Endothelial cell of umbilical vein (primary cell): ENCODE measurements around the gene LRP1B. TPM values are rescaled to one million over a fixed set of nuclear protein-coding genes. Genes with fewer than 3 reads are reported as not detected.

Source experiments
- BruUV-seq: library from RNA; stranded (reverse); fragments of 400-500 nt; replicated peaks from 2 replicates; lab custom pipeline; 2021; lab: Mats Ljungman, UMichigan
- CTCF ChIA-PET: fragments of 300-600, 350-600 bp; sonication (Branson Sonifier 250); formaldehyde crosslinking; loops from one replicate; lab custom pipeline; 2021; ENCODE audit warnings: antibody characterized with exemption, inconsistent platforms; lab: Charles Lee
- POLR2A ChIA-PET: fragments of 300-600, 350-600 bp; sonication (Branson Sonifier 250); formaldehyde crosslinking; loops from one replicate; lab custom pipeline; 2021; ENCODE audit warnings: antibody characterized with exemption, inconsistent platforms; lab: Charles Lee
- DNase-seq: peaks from one replicate; pipeline ENCODE4 v3.0.0-alpha.2; 2011; ENCODE audit warnings: low read depth, low spot score
- FAIRE-seq: peaks from 2 replicates; lab custom pipeline; 2011; peaks lifted over from hg19 to GRCh38; lab: Jason Lieb, UNC
- H2AFZ ChIP-seq: 2 replicates; pipeline ENCODE4 v1.6.0; 2012; ENCODE audit warnings: low read depth, low read length, control low read depth, inconsistent platforms
- H3K27ac ChIP-seq: 2 replicates; pipeline ENCODE4 v1.5.1; 2011; ENCODE audit warnings: low read depth, mild to moderate bottlenecking, control low read depth, low read length, moderate library complexity; ENCODE audit not compliant: insufficient read depth
- H3K27me3 ChIP-seq, 2 experiments: 2 replicates each; pipeline versions ENCODE4 v1.6.0 to v1.6.1; 2011; ENCODE audit warnings: low read length in 2 of 2, mixed read lengths in 1 of 2; ENCODE audit not compliant: control insufficient read depth in 2 of 2, insufficient read depth in 2 of 2
- H3K36me3 ChIP-seq, 2 experiments: 2 replicates in 1 of 2; 3 replicates in 1 of 2; pipeline ENCODE4 v1.5.1; 2011; ENCODE audit warnings: low read length in 2 of 2, mild to moderate bottlenecking in 1 of 2, moderate library complexity in 1 of 2; ENCODE audit not compliant: control insufficient read depth in 2 of 2, insufficient read depth in 2 of 2; ENCODE audit errors: extremely low read depth in 1 of 2
- H3K4me1 ChIP-seq: 3 replicates; pipeline ENCODE4 v1.5.1; 2011; ENCODE audit warnings: mild to moderate bottlenecking, low read length; ENCODE audit not compliant: control insufficient read depth, insufficient read depth; ENCODE audit errors: extremely low read depth
- H3K4me2 ChIP-seq: 2 replicates; pipeline ENCODE4 v1.6.1; 2011; ENCODE audit warnings: low read length, control low read depth, mixed read lengths; ENCODE audit not compliant: insufficient read depth
- H3K4me3 ChIP-seq, 3 experiments: fragments of 200-600 bp in 1 of 3; sonication (generic), shearing (Covaris generic) in 1 of 3; replicated peaks in 1 of 3; 2 replicates each; pipeline ENCODE4 v1.5.1; 2011 to 2016; ENCODE audit warnings: control low read depth in 3 of 3, low read length in 3 of 3, mild to moderate bottlenecking in 2 of 3, inconsistent platforms in 1 of 3, low read depth in 1 of 3, moderate library complexity in 1 of 3; ENCODE audit not compliant: insufficient read depth in 1 of 3
- H3K79me2 ChIP-seq: 2 replicates; pipeline ENCODE4 v1.6.0; 2012; ENCODE audit warnings: low read length, inconsistent platforms; ENCODE audit not compliant: control insufficient read depth, insufficient read depth
- H3K9ac ChIP-seq: replicated peaks from 2 replicates; pipeline ENCODE3; 2011; ENCODE audit warnings: low read length, control low read depth; ENCODE audit not compliant: insufficient read depth; ENCODE audit errors: extremely low read depth
- H3K9me1 ChIP-seq: replicated peaks from 3 replicates; pipeline ENCODE4 v1.6.0; 2011; ENCODE audit warnings: mild to moderate bottlenecking, low read length; ENCODE audit not compliant: control insufficient read depth, insufficient read depth; ENCODE audit errors: extremely low read depth
- H3K9me3 ChIP-seq: replicated peaks from 2 replicates; pipeline ENCODE4 v1.5.1; 2012; ENCODE audit warnings: low read length, inconsistent platforms; ENCODE audit not compliant: control insufficient read depth, insufficient read depth
- H4K20me1 ChIP-seq: replicated peaks from 2 replicates; pipeline ENCODE3; 2011; ENCODE audit warnings: mild to moderate bottlenecking, low read length; ENCODE audit not compliant: control insufficient read depth, insufficient read depth; ENCODE audit errors: extremely low read depth
- EZH2 ChIP-seq: IDR thresholded peaks from 2 replicates; pipeline ENCODE4 v1.6.1; 2012; ENCODE audit warnings: borderline replicate concordance, low read depth, mild to moderate bottlenecking, moderate library complexity, low read length, inconsistent platforms; ENCODE audit not compliant: severe bottlenecking
- FOS ChIP-seq: IDR thresholded peaks from 2 replicates; pipeline ENCODE4 v1.6.1; 2011; ENCODE audit warnings: mild to moderate bottlenecking, low read length, moderate library complexity, borderline replicate concordance; ENCODE audit not compliant: insufficient read depth
- GATA2 ChIP-seq: IDR thresholded peaks from 2 replicates; pipeline ENCODE4 v1.7.0; 2011; ENCODE audit warnings: low read depth, mild to moderate bottlenecking, moderate library complexity, mixed read lengths, low read length; ENCODE audit not compliant: insufficient read length, insufficient read depth
- JUN ChIP-seq: IDR thresholded peaks from 2 replicates; pipeline ENCODE4 v1.6.1; 2011; ENCODE audit warnings: borderline replicate concordance, low read depth; ENCODE audit not compliant: insufficient read length, insufficient read depth
- MAX ChIP-seq: IDR thresholded peaks from 2 replicates; pipeline ENCODE4 v1.6.1; 2011; ENCODE audit not compliant: insufficient read depth, insufficient read length
- MYC ChIP-seq: IDR thresholded peaks from one replicate; pipeline ENCODE4 v1.6.1; 2011; ENCODE audit warnings: mild to moderate bottlenecking, low read depth, low read length
- POLR2A ChIP-seq: IDR thresholded peaks from 2 replicates; pipeline ENCODE4 v1.6.1; 2012; ENCODE audit warnings: low read depth, mild to moderate bottlenecking, control low read depth, low read length
- POLR2AphosphoS5 ChIP-seq: IDR thresholded peaks from 2 replicates; pipeline ENCODE4 v1.6.1; 2012; ENCODE audit warnings: low read depth, mild to moderate bottlenecking, control low read depth, low read length, moderate library complexity; ENCODE audit not compliant: insufficient read depth
- dilution Hi-C: fragments of 300-500 bp; cut with MboI; formaldehyde crosslinking; loops from one replicate; pipeline ENCODE4 v1.15.0; 2019; ENCODE audit warnings: low sequenced_read_pairs; ENCODE audit not compliant: extremely low pct_ligation_motif_present
- intact Hi-C: fragments of 100-400 bp; cut with micrococcal nuclease; formaldehyde crosslinking; loops from one replicate; pipeline ENCODE4 v1.10.0; 2022
- polyA plus RNA-seq, 4 experiments: library from polyadenylated mRNA; depleted of rRNA in 3 of 4; stranded (reverse) in 3 of 4; unstranded in 1 of 4; fragments of >200 nt; gene quantifications; 2 replicates each; pipeline versions ENCODE4 v1.2.1 to v1.2.3, GENCODE V29; 2011 to 2012; ENCODE audit warnings: missing spikeins in 1 of 4
- total RNA-seq: library from RNA; stranded (reverse); gene quantifications from 2 replicates; pipeline ENCODE4 v1.2.3, GENCODE V29; 2021
- TF ChIP-seq, protein P1 (sequence below), 2 donors: IDR thresholded peaks; 1 replicate in 1 of 2; 2 replicates in 1 of 2; pipeline ENCODE4 v1.5.1; 2011; ENCODE audit warnings: low read length in 2 of 2, mild to moderate bottlenecking in 2 of 2, moderate library complexity in 2 of 2, control low read depth in 1 of 2, inconsistent platforms in 1 of 2, low read depth in 1 of 2; ENCODE audit not compliant: insufficient read depth in 1 of 2; ENCODE audit errors: extremely low read depth in 1 of 2

Gene LRP1B
- total and polyA plus RNA-seq, 2 donors (not counting 3 experiments of a cell fraction or from before 2014, with no cell fraction given): 0.03 to 0.07 TPM

GRCh38 chr2:141113301-141113700 is 1017.5 kb downstream of the LRP1B start:
- BruUV-seq: no TSS peak
- no peaks in the 10 kb centered on the region for H3K4me1 ChIP-seq
- H4K20me1 ChIP-seq: no peaks in the 10 kb centered on the region
- no peak overlapping the region for H3K4me2 ChIP-seq
- TF ChIP-seq FOS: no peak
- H3K27me3 ChIP-seq: no peaks in the 10 kb centered on the region
- H3K36me3 ChIP-seq: no peaks in the 10 kb centered on the region
- dilution Hi-C loops (no loop called here), intact Hi-C loops (no loop called here)
- H2AFZ ChIP-seq: no peak overlapping the region
- no peaks in the 10 kb centered on the region for H3K9me3 ChIP-seq
- no peak overlapping the region for H3K4me3 ChIP-seq
- no peak overlapping the region for H3K27ac ChIP-seq
- POLR2A ChIA-PET: no interaction called here
- CTCF ChIA-PET: interaction anchor here (1.0 kb wide), 1 partner anchor 9 kb away, joined by 4 read pairs; no protein-coding TSS in a partner anchor
- no peaks in the 10 kb centered on the region for H3K79me2 ChIP-seq
- H3K9me1 ChIP-seq: no peaks in the 10 kb centered on the region
- FAIRE-seq (no peak), DNase-seq (no peak)
- no peak overlapping the region for H3K9ac ChIP-seq

GRCh38 chr2:141109633-141110032 is 1021.2 kb downstream of the LRP1B start:
- no peak for TF ChIP-seq MYC
- no peak for TF ChIP-seq EZH2
- TF ChIP-seq POLR2A: no peak
- no peak for TF ChIP-seq GATA2
- no peak for TF ChIP-seq MAX
- TF ChIP-seq FOS: no peak
- TF ChIP-seq, protein P1, sequence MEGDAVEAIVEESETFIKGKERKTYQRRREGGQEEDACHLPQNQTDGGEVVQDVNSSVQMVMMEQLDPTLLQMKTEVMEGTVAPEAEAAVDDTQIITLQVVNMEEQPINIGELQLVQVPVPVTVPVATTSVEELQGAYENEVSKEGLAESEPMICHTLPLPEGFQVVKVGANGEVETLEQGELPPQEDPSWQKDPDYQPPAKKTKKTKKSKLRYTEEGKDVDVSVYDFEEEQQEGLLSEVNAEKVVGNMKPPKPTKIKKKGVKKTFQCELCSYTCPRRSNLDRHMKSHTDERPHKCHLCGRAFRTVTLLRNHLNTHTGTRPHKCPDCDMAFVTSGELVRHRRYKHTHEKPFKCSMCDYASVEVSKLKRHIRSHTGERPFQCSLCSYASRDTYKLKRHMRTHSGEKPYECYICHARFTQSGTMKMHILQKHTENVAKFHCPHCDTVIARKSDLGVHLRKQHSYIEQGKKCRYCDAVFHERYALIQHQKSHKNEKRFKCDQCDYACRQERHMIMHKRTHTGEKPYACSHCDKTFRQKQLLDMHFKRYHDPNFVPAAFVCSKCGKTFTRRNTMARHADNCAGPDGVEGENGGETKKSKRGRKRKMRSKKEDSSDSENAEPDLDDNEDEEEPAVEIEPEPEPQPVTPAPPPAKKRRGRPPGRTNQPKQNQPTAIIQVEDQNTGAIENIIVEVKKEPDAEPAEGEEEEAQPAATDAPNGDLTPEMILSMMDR (IDR thresholded peaks at IDR 0.05; ENCODE audit: extremely low read depth in 1 of 2, insufficient read depth in 1 of 2, low read depth in 1 of 2, low read length in 2 of 2): no peak
- no peak for TF ChIP-seq POLR2AphosphoS5
- TF ChIP-seq JUN: no peak
- no peaks in the 10 kb centered on the region for H3K4me1 ChIP-seq
- no peak overlapping the region for H2AFZ ChIP-seq
- dilution Hi-C loops (no loop called here), intact Hi-C loops (no loop called here)
- H3K27ac ChIP-seq: no peak overlapping the region
- ChIA-PET POLR2A (no interaction called here), CTCF (interaction anchor here (0.6 to 1.1 kb wide), 3 partner anchors 45 to 219 kb away, joined by 3 read pairs; no protein-coding TSS in a partner anchor)
- H3K4me2 ChIP-seq: no peak overlapping the region
- H3K9me1 ChIP-seq: no peaks in the 10 kb centered on the region
- H3K4me3 ChIP-seq: no peak overlapping the region
- no peaks in the 10 kb centered on the region for H3K36me3 ChIP-seq
- H3K9me3 ChIP-seq: no peaks in the 10 kb centered on the region
- DNase-seq: no peak
- no TSS peak for BruUV-seq
- H3K27me3 ChIP-seq: no peaks in the 10 kb centered on the region
- H4K20me1 ChIP-seq: no peaks in the 10 kb centered on the region
- no peaks in the 10 kb centered on the region for H3K79me2 ChIP-seq
- FAIRE-seq: no peak
- H3K9ac ChIP-seq: no peak overlapping the region
